Measurements from ENCODE around the gene ABCB1. TPM values are rescaled to one million over a fixed set of nuclear protein-coding genes. Genes with fewer than 3 reads are reported as not detected.

The ABCB1 gene
- total and polyA plus RNA-seq, 2 of the 8 experiments (the other 6 are each of a cell fraction or from before 2014, with no cell fraction given) = 0.51 to 1.2 TPM

GRCh38 chr7:87590578-87590977 lies 10.1 kb downstream of the ABCB1 start (continued):
- no peak for TF ChIP-seq CBX5 (IDR thresholded peaks at IDR 0.05; ENCODE audit: low read depth, low read length)
- no peak for TF ChIP-seq SRF (IDR thresholded peaks at IDR 0.05; ENCODE audit: low read depth, low read length)
